Measurements from ENCODE around the gene LIG3.
"Not testable (repeated sequence)": the region's sequence is repeated elsewhere in the genome, so short reads cannot be mapped to it uniquely, and the experiment has no call there.

LIG3 gene

DNA sequence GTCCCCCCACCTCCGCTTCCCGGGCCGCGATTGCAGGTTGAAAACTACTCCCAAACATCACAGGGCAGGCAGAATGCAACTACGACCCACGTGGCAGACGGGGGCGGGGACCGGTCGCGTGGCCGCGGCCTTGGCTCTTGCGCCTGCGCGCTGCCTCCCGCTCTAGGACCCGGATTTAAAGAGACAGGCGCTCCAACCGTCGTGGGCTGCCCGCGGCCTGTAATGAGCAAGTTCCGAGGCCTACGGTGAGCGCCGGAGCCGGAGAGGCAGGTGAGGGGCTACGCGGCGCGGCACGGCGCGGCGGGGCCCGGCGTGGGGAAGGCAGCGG is at the start of gene LIG3:
LIG3 (plus strand) TSS at position 160 of the 328 bp plus-strand sequence. CDS start 2,494 bp downstream, outside the sequence.
- DNase-seq = peak; percentile 83

DNA sequence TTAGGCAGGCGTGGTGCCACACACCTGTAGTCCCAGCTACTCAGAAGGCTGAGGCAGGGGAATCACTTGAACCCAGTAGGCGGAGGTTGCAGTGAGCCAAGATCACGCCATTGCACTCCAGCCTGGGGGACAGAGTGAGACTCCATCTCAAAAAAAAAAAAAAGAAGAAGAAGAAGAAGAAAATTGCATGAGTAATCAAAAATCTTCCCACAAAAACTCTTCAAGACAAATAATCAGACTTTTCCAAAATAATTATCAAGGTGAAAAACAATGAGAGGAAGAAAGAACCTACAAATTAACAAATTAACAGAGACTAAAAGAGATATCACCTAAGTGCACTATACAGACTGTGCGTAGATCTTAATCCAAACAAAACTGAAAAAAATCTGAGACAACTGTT is 29.5 kb upstream of the LIG3 start:
- DNase-seq = not testable (repeated sequence)

DNA sequence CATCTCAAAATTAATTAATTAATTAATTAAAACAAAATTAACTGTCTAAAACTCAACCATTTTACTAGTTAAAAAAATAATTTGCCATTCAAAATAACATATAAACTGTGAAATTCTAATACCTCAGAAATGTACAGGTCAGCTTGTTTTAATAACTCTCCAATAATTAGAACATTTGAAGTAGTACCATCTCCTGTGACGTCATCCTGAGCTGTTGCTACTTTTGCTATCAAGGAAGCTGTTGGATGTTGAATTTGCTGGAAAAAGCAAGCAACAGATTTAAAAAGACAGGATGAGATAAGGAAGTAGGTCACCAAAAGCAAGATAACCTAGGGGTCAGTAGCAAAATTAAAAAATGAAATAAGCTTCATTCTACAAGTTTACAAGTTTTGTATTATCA is 21.9 kb upstream of the LIG3 start:
- DNase-seq = no peak

DNA sequence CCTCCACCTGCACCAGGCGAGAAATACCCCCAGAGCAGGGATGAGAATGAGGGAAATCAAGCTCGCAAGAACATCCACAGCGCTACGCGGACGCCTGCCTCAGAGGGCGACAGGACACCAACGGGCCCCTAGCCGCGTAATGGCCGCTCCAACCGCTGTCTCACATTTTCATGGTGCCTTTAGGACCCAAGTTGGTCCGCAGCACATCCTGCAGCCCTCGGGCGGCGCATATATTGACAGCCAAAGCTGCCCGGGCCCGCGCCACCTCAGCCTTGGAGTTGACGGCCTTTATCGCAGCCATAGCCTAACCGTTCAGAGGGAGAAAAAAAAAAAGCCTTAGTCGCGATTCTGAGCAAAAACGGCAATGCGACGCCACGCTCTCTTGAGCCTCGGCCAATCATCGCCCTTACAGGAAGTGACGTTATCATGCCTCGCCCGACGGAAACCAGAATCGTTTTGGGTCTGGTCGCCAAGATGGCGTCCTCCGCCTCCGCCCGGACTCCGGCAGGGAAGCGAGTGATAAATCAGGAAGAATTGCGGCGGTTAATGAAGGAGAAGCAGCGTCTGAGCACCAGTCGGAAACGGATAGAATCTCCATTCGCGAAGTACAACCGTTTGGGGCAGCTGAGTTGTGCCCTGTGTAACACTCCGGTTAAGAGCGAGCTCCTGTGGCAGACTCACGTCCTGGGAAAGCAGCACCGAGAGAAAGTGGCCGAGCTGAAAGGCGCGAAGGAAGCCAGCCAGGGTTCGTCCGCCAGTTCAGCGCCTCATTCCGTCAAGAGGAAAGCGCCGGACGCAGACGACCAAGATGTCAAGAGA is 19.0 kb upstream of the LIG3 start, which contains the start of the genes CCT6B and ZNF830:
CCT6B (minus strand) TSS at position 368 of the 819 bp plus-strand sequence; CDS start at position 301, 67 bp downstream.
ZNF830 (plus strand) TSS at position 448 of the 819 bp plus-strand sequence; CDS start at position 475, 27 bp downstream.
- peak; percentile 89 for DNase-seq

DNA sequence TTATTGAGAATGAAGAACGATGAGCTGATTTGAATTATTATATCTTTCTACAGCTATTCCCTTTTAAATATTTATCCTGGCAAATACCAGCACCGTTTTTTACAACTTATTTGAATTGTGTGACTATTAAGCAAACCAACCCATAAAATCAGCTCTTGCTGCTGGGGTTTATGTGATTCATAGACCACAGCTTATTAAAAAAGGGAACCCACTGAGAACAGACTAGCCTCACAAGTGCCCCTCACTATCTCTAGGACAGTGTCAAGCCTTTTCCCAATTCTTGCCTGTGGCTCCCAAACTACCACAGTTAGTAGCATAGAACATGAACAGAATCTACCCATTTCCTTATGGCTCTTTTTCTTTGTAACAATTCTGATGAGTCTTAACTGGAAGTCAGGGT is 6.1 kb upstream of the LIG3 start:
- DNase-seq = no peak

DNA sequence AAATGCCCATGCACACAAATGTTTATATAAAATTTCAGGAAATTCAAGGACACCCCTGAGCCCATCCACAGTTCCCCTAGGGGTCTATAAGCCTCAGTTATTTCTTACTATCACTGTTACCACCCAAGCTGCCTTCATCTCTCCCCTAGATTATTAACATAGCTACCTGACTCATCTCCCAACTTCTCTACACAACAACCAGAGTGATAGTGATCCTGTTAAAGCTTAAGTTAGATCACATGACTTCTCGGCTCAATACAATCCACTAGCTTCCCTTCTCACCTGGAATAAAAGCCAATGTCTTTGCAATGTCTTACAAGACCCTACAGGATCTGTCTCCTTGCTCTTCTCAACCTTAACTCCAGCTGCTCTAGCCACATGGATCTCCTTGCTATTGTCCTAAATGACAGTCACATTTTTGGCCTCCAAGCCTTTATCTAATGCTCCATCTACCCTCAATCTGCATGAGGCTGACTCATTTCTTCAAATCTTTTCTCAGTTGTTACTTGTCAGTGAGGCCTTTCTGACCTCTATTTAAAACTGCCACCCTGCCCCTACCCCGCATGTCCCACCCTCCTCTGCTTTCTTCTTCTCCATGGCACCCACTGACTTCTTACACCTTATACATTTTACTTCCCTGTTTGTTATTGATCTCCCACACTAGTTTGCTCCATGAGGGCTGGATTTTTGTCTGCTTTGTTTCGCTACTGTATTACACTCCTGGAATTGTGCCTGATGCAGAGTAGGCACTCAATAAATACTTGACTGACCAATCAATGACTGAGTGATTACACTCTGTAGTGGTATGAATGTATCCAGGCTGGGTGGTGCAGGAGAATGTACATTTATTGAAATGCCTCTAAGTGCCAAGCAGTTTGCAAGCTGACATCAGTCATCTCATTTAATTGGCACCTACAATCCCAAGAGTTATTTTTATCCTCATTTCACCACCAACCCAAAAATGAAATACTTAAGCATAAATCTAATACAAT is 5.2 kb upstream of the LIG3 start:
- no peak for DNase-seq

DNA sequence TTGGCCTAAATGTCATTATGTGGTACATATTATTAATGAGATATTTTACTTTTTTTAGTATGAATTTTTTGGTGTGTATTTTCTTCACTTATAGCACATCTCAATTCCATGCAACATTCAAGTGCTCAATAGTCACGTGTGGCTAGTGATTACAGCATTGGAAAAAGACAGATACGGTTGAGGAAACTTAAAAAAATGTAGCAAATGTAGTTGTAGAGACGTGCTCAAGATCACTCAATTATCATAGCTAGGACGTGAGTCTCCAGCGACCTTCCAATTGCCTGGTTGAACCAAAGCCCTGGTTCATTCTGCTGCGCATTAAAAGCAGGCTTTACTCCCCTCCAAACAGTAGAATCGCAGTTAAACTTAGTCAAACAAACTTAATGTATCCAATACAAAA is 1.2 kb upstream of the LIG3 start:
- DNase-seq = no peak

DNA sequence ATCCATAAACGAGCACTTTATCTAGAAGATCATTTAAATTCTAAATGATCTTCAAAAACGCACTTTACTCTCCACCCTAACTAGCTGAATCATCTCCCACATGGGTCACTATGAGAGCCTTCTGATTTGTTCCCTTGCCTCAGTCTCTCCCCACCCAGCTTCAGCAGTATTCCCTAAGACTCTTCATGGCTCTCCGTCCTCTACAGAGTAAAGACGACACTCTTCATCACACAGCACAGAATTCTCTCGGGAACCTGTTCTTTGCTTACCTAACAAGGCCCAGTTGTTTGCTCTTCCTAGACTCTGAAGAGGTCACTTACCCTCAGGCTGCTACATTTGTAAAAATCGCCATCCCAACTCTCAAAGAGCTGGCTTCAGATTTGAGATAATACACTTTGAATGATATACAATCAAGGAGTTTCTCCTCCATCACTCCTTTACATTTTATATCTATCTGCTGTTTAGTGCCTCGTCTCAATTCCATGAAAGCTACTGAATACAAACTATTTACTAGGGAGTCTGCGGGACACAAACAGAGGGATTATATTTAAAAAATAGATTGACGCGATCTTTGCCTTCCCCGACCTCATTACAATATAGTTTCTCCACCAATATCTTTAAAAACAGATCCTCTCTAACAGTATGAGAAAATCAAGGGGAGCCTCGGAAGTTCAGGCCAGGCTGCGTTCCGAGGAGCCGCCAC is 511 bp upstream of the LIG3 start:
- no peak for DNase-seq

DNA sequence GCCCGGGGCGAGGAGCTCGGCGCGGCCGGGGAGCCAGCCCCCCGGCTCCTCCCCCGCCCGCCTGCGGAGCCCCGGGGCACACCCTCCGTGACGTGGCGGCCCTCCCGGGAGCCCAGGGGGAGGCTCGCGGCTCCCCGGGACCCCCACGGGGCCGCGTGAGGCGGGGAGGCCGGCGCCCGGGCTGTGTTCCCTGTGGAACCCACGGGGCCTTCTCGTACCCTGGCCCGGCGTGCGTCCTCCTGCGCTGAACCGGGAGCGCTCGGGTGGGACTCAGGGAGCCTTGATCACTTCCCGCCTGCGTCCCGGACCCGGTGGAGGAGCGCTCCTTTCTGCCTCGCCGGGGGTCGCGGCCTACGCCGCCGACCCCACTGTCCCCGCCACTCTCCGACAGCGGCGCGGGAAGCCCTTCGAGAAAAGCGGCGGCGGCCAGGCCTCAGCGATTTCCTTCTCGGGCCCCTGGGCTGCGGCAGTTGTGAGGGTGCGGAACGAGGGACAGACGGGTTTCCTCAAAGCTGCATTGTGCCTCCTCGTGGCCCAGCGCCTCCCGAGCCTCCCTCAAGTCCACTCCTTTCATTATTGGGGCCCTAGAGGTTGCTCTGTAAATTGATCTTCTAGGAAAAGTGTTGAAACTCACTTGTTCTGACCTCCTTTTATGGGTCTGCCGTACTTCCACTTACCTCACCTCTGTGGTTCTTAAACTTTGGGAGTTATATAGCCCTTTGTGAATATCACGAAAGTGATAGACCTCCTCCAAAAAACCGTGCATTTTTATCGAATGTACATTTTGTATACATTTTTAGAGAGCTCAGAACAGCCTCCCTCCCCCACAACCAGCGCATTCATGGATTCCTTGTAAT is 597 bp downstream of the LIG3 start:
- no peak for DNase-seq

DNA sequence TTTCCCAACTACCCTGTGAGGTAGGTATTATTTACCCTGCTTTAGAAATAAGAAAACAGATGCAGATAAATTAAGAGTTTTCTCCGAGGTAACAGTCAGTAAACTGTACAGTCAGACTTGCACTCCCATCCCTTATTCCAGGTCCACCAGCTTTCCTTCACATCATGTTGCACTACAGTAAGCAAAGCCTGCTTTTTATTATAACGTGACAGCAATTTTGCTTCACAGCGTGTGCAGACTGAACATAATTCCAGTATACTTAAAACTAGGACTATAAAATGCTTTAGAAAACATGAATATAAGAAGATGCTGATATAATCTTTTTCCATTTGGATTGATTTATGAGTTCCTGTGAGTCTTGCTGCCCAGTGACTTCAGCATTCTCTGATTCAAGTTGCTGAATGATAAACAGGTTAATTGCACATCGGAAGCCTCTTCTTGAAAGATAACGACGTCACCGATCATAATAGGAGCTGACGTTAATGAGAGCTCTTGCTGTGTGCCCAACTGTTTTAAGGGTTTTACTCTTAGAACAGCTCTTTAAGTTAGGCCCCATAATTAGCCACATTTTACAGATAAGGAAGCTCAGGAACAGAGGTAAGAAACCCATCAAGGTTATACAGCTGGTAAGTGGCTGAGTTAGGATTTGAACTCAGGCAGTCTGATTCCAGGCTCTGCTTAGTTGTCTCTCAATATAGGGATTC is 1.4 kb downstream of the LIG3 start:
- peak; percentile 30 for DNase-seq

DNA sequence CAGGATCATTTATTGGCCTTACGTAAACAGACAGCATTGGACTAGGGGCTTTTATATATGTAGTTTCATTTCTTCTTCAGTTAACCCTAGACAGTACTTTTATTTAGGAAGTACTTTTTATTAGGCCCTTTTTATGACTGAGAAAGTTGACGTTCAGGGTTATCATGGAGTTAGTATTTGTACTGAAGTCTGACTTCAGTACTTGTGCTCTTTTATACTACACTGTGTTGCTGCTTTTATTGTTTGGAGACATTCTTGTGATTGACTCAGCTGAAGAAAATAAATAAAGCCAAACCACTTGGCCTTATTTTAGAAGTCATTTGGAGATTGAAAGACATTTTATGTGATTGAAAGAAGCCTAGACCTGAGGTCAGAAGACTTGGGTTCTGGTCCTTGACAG is 6.9 kb downstream of the LIG3 start:
- DNase-seq = no peak

DNA sequence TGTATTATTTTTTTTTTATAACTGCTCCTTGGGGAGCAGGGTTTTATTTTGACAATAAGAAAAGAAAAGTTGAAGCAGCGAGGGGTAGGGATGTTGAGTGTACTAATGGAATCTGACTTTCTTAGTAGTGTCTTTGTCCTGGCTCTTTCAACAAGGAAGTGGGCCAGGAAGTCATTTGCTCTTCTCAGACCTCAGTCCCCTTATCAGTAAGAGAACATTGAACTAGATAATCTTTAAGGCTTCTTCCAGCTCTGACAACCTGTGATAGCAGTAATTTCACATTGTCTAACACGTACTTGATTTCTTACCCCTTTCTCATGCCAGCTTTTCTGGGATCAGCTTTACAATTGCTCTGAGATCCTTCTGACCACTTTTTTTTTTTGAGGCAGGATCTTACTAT is 8.3 kb downstream of the LIG3 start:
- no peak for DNase-seq

DNA sequence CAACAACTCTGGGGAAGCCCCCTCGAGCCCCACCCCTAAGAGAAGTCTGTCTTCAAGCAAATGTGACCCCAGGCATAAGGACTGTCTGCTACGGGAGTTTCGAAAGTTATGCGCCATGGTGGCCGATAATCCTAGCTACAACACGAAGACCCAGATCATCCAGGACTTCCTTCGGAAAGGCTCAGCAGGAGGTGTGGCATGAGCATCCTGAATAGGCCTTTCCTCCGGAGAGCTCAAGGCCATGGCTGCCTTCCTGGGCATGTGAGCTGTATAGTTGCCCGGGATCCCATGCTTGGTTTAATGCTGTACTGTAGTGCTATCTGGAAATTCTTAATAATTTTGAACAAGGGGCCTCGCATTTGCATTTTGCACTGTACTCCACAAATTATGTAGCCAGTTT is 9.2 kb downstream of the LIG3 start:
- DNase-seq = no peak

DNA sequence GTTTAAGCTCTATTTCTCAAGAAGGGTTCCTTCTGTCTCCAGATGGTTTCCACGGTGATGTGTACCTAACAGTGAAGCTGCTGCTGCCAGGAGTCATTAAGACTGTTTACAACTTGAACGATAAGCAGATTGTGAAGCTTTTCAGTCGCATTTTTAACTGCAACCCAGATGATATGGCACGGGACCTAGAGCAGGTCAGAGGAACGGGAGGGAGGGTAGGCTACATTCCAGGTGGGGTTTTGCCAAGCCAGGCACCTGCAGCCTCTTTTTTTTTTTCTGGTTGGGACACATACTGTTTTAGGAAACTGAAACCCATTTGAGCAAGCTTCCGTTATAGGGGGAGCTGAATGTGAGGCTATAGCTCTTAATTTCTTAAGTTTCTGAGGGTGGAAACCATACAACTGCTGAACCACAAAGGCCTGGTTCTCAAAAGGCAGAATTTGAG is 10.6 kb downstream of the LIG3 start:
- peak; percentile 70 for DNase-seq

DNA sequence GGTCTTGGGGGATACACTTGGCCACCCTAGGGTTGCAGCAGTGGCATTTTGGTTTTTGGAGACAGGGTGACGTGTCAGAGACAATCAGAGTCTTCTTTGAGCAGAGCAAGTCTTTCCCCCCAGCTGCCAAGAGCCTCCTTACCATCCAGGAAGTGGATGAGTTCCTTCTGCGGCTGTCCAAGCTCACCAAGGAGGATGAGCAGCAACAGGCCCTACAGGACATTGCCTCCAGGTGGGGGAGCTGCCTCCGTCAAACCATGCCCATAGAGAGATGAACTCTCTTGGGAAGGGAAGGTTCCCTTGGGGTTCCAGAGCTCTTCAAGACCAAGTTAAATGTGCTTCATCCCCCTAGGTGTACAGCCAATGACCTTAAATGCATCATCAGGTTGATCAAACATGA is 11.3 kb downstream of the LIG3 start:
- DNase-seq = no peak

DNA sequence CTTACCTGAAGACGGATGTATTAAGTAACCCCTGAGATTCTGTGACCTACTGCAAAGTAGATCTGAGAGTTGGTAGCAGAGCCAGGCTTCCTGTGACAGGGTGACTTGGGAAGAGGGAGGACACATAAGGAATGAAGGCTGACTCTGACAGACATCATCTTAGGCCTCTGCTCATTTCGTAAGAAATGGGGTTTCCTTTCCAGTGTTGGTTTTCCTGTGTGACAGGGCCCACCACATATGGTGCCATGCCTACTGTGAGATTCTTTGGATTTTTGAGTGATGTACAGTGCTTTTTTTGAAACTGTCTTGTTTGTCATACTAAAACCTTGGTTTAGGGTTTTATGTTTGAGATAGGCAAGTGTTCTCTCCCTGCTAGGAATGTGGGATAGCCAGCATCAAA is 12.7 kb downstream of the LIG3 start:
- DNase-seq = no peak

DNA sequence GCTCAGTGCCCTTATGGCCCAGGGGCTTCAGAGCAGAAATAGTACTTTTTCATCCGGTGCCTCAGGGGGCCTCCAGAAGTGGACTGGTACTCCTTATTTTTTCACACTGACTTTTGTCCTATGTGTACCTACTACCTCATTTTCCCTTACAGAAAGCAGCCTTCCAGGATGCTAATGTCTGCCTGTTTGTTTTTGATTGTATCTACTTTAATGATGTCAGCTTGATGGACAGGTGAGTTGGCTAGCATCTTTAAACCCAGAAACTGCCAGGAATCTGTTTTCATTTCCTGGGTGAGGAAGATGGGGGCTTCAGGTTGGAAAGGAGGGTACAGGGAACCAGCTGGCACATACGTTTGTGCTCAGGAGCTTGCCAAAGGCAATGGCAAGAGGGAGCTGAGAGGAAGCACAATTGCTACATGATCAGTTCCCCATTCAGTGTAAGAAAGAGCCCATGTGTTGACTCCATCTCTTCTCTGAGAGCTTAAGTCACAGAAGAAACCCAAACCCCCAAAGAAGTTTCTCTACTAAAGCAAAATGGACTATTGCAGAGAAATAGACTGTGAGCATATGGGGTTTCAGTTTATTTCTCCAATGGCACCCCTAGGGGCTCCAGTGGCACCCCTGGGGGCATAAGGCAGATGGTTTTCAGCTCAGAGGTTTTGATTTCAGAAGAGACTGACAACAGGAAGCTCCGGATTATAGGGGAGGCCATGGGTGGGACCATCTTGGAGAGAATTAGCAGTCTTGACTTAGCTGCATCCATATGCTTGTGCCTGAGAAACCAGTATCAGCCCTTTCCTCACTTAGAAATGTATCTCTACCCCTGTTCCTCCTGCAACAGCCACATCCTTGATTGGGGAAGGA is 16.3 kb downstream of the LIG3 start:
- no peak for DNase-seq

DNA sequence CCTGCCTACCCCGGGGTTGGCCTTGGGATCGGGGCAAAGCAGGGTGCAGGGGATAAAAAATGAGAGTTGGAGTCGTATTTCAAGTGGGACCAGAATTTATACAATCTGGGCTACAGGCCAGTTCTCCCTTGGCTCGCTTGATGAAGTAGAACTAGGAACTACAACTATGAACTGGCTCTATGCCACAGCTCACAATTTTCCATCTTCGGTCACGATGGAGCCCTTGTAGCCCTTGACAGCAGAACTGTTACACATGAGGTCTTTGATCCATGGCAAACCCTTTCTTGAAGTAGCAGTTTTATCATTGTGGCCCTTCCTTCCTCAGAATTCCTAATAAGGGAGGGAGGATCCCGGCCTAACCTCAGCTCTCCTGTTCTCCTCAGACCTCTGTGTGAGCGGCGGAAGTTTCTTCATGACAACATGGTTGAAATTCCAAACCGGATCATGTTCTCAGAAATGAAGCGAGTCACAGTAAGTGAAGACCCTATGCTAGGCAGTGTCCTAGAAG is 17.1 kb downstream of the LIG3 start:
- peak; percentile 21 for DNase-seq

DNA sequence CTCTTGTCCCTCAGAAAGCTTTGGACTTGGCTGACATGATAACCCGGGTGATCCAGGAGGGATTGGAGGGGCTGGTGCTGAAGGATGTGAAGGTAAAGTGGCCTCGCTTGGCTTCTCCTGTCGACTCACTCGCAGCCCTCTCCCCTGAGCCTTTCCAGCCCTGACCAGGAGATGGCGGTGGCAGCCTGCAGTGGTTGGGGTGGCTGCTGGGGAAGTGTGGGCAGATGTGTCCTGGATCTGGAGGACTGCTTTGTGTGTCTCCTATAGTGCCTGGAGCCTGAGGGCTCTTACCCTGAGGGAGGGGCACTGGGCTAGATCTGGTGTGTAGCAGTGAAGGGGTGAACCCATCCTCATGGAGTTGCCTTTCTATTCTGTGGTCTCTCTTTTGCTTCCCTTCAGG is 17.9 kb downstream of the LIG3 start:
- peak; percentile 8 for DNase-seq

DNA sequence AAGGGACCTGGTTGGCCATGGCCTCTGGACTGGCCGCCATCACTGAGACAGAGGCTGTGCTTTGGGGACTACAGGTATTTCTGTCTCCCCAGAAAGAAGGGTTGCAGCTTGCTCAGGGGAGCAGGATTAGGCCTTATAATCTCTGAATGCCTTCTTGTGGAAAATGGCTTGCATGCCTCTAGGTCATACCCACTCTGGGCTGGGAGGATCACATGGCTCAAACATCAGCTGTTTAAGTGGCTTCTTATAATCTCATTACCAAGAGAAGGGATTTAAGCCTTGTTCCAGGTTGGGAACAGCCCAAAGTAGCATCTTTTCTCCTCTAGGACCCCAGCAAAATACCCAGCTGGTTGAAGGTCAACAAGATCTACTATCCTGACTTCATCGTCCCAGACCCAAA is 19.1 kb downstream of the LIG3 start:
- DNase-seq = no peak

All from NCI-H2029 (cell line).